HAP-1 (cell line): ENCODE results near the gene RDX.
"Not testable (repeated sequence)": the region's sequence is repeated elsewhere in the genome, so short reads cannot be mapped to it uniquely, and the experiment has no call there.

ENCODE experiments used
- DNase-seq, 2 experiments: peaks; one replicate each; pipeline ENCODE4 v3.0.0-alpha.2; 2016 to 2020; ENCODE audit warnings: low spot score in 2 of 2
- H3K27me3 ChIP-seq: fragments of 250-450 bp; sonication (Bioruptor Pico); 2 replicates; pipeline ENCODE4 v1.5.1; 2020; ENCODE audit warnings: low read depth, mild to moderate bottlenecking, moderate library complexity
- H3K36me3 ChIP-seq: fragments of 250-450 bp; sonication (Bioruptor Pico); replicated peaks from 2 replicates; pipeline ENCODE4 v1.5.1; 2020; ENCODE audit warnings: mild to moderate bottlenecking
- H3K4me1 ChIP-seq: fragments of 250-450 bp; sonication (Bioruptor Pico); 2 replicates; pipeline ENCODE4 v1.5.1; 2020; ENCODE audit warnings: mild to moderate bottlenecking
- H3K4me3 ChIP-seq: fragments of 250-450 bp; sonication (Bioruptor Pico); 2 replicates; pipeline ENCODE4 v1.5.1; 2020; ENCODE audit warnings: mild to moderate bottlenecking, moderate library complexity
- H3K9me3 ChIP-seq: fragments of 250-450 bp; sonication (Bioruptor Pico); 2 replicates; pipeline ENCODE4 v1.5.1; 2020; ENCODE audit warnings: mild to moderate bottlenecking, moderate library complexity
- in situ Hi-C: fragments of 300-500 bp; cut with MboI; formaldehyde crosslinking; loops from 3 replicates; pipeline ENCODE4 v1.14.3; 2020; ENCODE audit warnings: low sequenced_read_pairs, inconsistent platforms, mixed read lengths

Gene RDX

DNA sequence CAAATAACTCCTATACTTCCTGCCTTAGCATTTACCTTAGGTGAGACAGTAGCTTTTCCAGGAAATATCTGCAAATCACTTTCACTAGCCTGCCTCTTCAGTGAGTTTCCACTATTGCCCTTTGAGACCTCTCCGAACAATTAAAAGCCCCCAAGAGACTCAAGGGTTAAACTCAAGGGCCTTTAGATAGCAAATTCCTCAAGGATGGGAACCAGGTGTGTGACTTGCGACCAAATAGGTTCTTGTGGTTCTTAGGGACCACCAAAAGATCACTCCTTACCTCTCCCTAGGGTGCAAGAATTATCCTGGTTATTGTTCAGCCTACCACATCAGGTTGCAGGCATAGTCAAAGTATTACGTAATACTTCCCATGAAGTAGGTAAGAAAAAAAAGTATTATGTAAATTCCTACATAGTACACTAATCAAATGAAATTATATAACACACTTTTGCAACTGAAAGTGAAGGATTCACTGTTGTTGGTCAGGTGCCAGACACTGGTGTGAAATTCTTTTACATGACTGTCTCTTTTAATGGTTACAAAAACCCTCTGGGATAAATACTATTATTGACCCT is 1.4 kb upstream of the RDX start:
- Histone ChIP-seq H3K36me3 (no peaks in the 10 kb centered on the region), H3K4me1 (peaks cover 19% of the 10 kb centered on the region), H3K27me3 (no peaks in the 10 kb centered on the region), H3K9me3 (0 out of 2 replicates have a peak, but pooled peaks cover 2% of the 10 kb centered on the region), H3K4me3 (no peak overlapping the region)
- in situ Hi-C loops = no loop called here
- no peak for DNase-seq

- DNase-seq = no peak
- in situ Hi-C loops = no loop called here
- Histone ChIP-seq H3K9me3 (0 out of 2 replicates have a peak, but pooled peaks cover 2% of the 10 kb centered on the region), H3K27me3 (no peaks in the 10 kb centered on the region), H3K4me1 (peaks cover 20% of the 10 kb centered on the region), H3K36me3 (no peaks in the 10 kb centered on the region), H3K4me3 (peak overlapping the region; percentile 80)
These were observed 787 bp upstream of the RDX start for GRCh38 chr11:110297076-110297725.

DNA sequence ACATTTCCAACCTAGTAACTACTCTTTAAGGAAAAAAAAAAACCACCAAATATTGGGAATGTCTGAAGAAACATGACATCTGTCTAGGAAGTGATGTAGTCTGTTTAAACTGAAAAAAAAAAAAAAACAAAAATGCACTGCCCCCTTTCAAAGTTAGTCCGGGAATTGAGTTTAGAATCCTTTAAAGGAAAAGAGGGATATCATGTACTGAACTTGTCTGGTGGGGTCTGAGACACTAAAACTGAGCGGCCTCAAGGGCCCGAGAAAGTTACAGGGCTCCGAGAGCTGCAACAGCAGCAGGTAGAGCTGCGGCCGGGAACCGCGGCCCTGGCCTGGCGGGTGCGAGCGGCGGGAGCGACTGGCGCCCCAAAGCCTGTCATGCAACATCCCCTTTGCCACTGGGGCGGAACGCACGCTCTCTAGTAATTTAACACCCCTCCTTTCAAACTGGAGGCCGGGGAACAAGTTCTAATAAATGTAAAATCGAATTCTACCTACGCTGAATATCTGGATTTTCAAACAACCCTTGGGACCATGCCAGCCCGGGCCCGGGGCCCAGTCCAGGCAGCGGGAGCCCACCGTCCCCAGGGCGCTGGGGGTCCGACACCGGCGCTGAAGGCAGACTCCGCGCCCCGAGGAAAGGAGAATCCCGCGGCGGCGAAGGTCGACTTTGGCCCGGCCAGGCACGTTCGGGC is 736 bp downstream of the RDX start:
- peak; percentile 47 to 64 for DNase-seq
- H3K9me3 ChIP-seq = 0 out of 2 replicates have a peak, but pooled peaks cover 2% of the 10 kb centered on the region
- in situ Hi-C loops = no loop called here
- H3K4me3 ChIP-seq = peak overlapping the region; percentile 80
- H3K4me1 ChIP-seq = peaks cover 20% of the 10 kb centered on the region
- H3K36me3 ChIP-seq = no peaks in the 10 kb centered on the region
- no peaks in the 10 kb centered on the region for H3K27me3 ChIP-seq

GRCh38 chr11:110295086-110295485 is 1.3 kb downstream of the RDX start:
- Histone ChIP-seq H3K4me1 (peaks cover 20% of the 10 kb centered on the region), H3K4me3 (peak overlapping the region; percentile 80), H3K9me3 (0 out of 2 replicates have a peak, but pooled peaks cover 2% of the 10 kb centered on the region), H3K36me3 (no peaks in the 10 kb centered on the region), H3K27me3 (no peaks in the 10 kb centered on the region)
- in situ Hi-C loops = no loop called here
- no peak for DNase-seq

DNA sequence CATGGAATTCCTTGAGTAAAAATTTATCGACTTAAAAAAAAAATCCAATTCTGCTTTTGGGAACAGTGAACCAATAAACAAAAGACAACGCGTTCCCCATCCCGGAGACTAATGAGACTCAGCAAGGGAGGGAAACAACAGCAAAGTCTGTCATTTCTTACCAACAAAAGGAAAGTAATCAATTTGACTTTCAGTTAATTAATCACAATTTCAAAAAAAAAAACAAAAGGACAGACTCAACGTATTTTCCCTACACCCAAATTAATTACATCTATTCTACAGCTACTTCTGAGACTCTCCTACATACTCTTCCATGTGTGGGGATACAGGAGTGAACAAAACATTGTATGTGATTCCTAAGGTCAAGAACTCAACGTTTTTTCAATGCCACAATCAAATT is 1.9 kb downstream of the RDX start:
- peak overlapping the region; percentile 80 for H3K4me3 ChIP-seq
- peaks cover 20% of the 10 kb centered on the region for H3K4me1 ChIP-seq
- no peak for DNase-seq
- in situ Hi-C loops = no loop called here
- H3K36me3 ChIP-seq = no peaks in the 10 kb centered on the region
- H3K9me3 ChIP-seq = 0 out of 2 replicates have a peak, but pooled peaks cover 2% of the 10 kb centered on the region
- no peaks in the 10 kb centered on the region for H3K27me3 ChIP-seq

GRCh38 chr11:110293389-110293788 is 3.0 kb downstream of the RDX start:
- Histone ChIP-seq H3K4me1 (peaks cover 23% of the 10 kb centered on the region), H3K36me3 (no peaks in the 10 kb centered on the region), H3K4me3 (peak overlapping the region; percentile 80), H3K9me3 (0 out of 2 replicates have a peak, but pooled peaks cover 2% of the 10 kb centered on the region), H3K27me3 (no peaks in the 10 kb centered on the region)
- in situ Hi-C loops = no loop called here
- DNase-seq = no peak

DNA sequence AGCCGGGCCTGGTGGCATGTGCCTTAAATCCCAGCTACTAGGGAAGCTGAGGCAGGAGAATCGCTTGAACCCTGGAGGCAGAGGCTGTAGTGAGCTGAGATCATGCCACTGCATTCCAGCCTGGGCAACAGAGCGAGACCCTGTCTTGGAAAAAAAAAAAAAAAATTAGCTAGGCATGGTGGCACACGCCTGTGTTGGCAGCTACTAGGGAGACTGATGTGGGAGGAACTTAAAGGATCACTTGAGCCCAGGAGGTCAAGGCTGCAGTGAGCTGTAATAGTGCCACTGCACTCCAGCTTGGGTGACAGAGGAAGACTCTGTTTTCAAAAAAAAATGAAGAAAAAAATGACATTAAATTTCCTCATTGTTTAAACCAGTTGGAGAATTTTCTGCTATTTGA is 4.3 kb downstream of the RDX start:
- H3K36me3 ChIP-seq, H3K27me3 ChIP-seq, DNase-seq, H3K4me3 ChIP-seq, H3K9me3 ChIP-seq, in situ Hi-C loops: not testable (repeated sequence)
- peaks cover 31% of the 10 kb centered on the region for H3K4me1 ChIP-seq

GRCh38 chr11:110290591-110291334 is 5.7 kb downstream of the RDX start:
- peaks cover 39% of the 10 kb centered on the region for H3K4me1 ChIP-seq
- in situ Hi-C loops = no loop called here

GRCh38 chr11:110289472-110289871 is 6.9 kb downstream of the RDX start:
- in situ Hi-C loops = no loop called here
- Histone ChIP-seq H3K9me3 (0 out of 2 replicates have a peak, but pooled peaks cover 2% of the 10 kb centered on the region), H3K4me3 (no peak overlapping the region), H3K27me3 (no peaks in the 10 kb centered on the region), H3K4me1 (peaks cover 39% of the 10 kb centered on the region), H3K36me3 (no peaks in the 10 kb centered on the region)
- no peak for DNase-seq

More at GRCh38 chr11:110290591-110291334, 5.7 kb downstream of the RDX start:
- Histone ChIP-seq H3K36me3 (no peaks in the 10 kb centered on the region), H3K9me3 (0 out of 2 replicates have a peak, but pooled peaks cover 2% of the 10 kb centered on the region), H3K4me3 (no peak overlapping the region), H3K27me3 (no peaks in the 10 kb centered on the region)
- no peak for DNase-seq

DNA sequence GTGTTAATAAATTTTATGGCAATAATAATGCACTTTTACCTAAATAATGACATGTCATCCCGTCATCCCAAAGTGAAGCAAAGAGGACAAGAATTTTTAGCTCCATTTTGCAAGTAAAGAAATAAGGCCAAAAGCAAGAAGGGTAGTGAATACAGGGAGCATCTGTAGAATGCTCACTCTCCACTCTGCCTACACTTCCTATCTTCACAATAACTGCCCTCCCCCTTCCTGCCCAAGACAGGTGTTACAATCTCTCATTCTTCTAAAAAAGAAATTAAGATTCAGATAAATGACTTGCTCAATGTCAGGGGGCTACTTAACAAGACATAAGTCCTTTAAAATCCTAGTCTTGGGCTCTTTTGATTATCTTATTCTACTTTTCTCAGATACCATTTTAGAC is 8.9 kb downstream of the RDX start:
- Histone ChIP-seq H3K4me1 (peaks cover 27% of the 10 kb centered on the region), H3K27me3 (no peaks in the 10 kb centered on the region), H3K9me3 (no peaks in the 10 kb centered on the region), H3K36me3 (no peaks in the 10 kb centered on the region), H3K4me3 (no peak overlapping the region)
- no peak for DNase-seq
- in situ Hi-C loops = no loop called here

GRCh38 chr11:110286298-110287040 is 9.9 kb downstream of the RDX start:
- H3K4me1 ChIP-seq = peaks cover 27% of the 10 kb centered on the region
- H3K36me3 ChIP-seq = no peaks in the 10 kb centered on the region
- peak in 1 of 2 experiments; percentile 63 for DNase-seq
- no peaks in the 10 kb centered on the region for H3K9me3 ChIP-seq
- H3K4me3 ChIP-seq = no peak overlapping the region
- in situ Hi-C loops = no loop called here
- no peaks in the 10 kb centered on the region for H3K27me3 ChIP-seq

- H3K27me3 ChIP-seq = no peaks in the 10 kb centered on the region
- H3K9me3 ChIP-seq = no peaks in the 10 kb centered on the region
- H3K36me3 ChIP-seq = no peaks in the 10 kb centered on the region; the same call in 1 of the 2 replicates
- DNase-seq = no peak
- in situ Hi-C loops = no loop called here
- no peak overlapping the region for H3K4me3 ChIP-seq
- peaks cover 27% of the 10 kb centered on the region for H3K4me1 ChIP-seq
These were observed 12.6 kb downstream of the RDX start for GRCh38 chr11:110283862-110284261.

DNA sequence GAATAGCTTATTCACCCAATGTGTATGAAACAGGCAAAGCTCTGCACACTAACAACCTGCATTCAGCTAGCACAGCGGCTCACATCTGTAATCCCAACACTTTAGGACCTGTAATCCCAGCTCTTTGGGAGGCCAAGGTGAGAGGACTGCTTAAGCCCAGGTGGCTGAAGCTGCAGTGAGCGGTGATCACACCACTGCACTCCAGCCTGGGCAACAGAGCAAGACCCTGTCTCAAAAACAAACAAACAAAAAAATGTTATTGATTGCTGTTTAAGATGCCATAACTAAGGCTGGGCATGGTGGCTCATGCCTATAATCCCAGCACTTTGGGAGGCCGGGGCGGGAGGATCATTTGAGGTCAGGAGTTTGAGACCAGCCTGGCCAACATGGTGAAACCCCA is 15.8 kb downstream of the RDX start:
- DNase-seq, in situ Hi-C loops, H3K27me3 ChIP-seq, H3K4me3 ChIP-seq, H3K4me1 ChIP-seq, H3K9me3 ChIP-seq: not testable (repeated sequence)
- H3K36me3 ChIP-seq = peaks cover 17% of the 10 kb centered on the region
